AG04450 (cell line): ENCODE data around the gene DGKI. TPM values are rescaled to one million over a fixed set of nuclear protein-coding genes. Genes with fewer than 3 reads are reported as not detected.

Experiments
- CTCF ChIA-PET: fragments of 300-600, 350-600 bp; formaldehyde crosslinking; extraction: SDS; loops from one replicate; lab custom pipeline; 2022; ENCODE audit warnings: antibody characterized with exemption, inconsistent platforms; lab: Charles Lee
- POLR2A ChIA-PET: fragments of 350-600 bp; formaldehyde crosslinking; extraction: SDS; loops from one replicate; lab custom pipeline; 2021; ENCODE audit warnings: antibody characterized with exemption, inconsistent platforms; lab: Yijun Ruan, JAX
- DNase-seq: peaks from one replicate; pipeline ENCODE4 v3.0.0-alpha.2; 2011; ENCODE audit warnings: low read depth, low spot score
- H3K27ac ChIP-seq: one replicate; pipeline ENCODE4 v1.5.1; 2012; ENCODE audit warnings: low read depth, low read length, control low read depth
- H3K27me3 ChIP-seq: one replicate; pipeline ENCODE4 v1.6.0; 2012; ENCODE audit warnings: low read length; ENCODE audit not compliant: control insufficient read depth, insufficient read depth
- H3K4me3 ChIP-seq: 2 replicates; pipeline ENCODE4 v1.5.1; 2011; ENCODE audit warnings: mild to moderate bottlenecking, low read depth, low read length, control low read depth
- H3K9me3 ChIP-seq: 2 replicates; pipeline ENCODE4 v1.5.1; 2012; ENCODE audit warnings: low read length; ENCODE audit not compliant: control insufficient read depth, insufficient read depth
- polyA plus RNA-seq: library from polyadenylated mRNA; depleted of rRNA; stranded (reverse); fragments of >200 nt; gene quantifications from 2 replicates; pipeline ENCODE4 v1.2.3, GENCODE V29; 2011
- TF ChIP-seq, protein P1 (sequence below): IDR thresholded peaks from 2 replicates; pipeline ENCODE4 v1.5.1; 2011; ENCODE audit warnings: low read depth, low read length, control low read depth, inconsistent platforms

DGKI gene
- polyA plus RNA-seq, 1 experiment = 3.1 TPM

DNA sequence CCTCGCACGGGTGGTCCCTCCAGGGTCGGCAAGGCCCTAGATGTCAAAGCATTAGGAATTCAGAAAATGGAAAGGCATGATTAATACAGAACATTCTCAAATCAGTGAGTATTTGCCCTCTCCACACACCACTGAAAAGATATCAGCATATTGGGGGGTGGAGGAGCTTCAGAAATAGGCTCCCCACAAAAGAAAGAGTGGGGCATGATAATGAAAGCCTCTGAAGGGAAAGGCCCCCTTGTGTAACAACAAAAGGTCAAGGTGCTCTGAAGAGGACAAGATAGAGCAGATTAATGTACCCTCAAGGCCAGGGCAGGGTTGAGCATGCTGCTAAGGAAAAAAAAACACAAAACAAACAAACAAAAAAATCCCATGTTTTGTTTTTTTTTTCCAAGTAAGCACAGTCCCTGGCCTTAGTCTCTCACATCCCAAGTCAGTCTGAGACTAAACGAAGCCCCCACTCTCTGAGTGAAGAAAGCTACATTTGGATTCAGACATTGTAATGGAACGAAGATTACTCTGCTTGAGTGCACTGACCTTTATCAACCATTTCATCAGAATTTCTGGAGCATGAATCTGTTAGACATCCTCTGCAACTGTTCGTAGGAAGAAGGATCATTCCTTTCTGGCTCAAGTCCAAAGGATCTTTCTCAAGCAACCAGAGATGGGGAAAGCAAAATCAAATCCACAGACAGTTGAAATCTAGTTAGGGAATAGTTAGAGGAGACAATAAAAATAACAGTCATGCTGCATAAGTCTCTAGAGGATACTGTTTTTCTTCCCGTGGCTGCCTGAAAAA is 27.4 kb upstream of the DGKI start:
- H3K27ac ChIP-seq = peak overlapping the region; percentile 66
- TF ChIP-seq, protein P1, sequence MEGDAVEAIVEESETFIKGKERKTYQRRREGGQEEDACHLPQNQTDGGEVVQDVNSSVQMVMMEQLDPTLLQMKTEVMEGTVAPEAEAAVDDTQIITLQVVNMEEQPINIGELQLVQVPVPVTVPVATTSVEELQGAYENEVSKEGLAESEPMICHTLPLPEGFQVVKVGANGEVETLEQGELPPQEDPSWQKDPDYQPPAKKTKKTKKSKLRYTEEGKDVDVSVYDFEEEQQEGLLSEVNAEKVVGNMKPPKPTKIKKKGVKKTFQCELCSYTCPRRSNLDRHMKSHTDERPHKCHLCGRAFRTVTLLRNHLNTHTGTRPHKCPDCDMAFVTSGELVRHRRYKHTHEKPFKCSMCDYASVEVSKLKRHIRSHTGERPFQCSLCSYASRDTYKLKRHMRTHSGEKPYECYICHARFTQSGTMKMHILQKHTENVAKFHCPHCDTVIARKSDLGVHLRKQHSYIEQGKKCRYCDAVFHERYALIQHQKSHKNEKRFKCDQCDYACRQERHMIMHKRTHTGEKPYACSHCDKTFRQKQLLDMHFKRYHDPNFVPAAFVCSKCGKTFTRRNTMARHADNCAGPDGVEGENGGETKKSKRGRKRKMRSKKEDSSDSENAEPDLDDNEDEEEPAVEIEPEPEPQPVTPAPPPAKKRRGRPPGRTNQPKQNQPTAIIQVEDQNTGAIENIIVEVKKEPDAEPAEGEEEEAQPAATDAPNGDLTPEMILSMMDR = no peak
- H3K27me3 ChIP-seq = no peaks in the 10 kb centered on the region
- peak; percentile 68 for DNase-seq
- H3K9me3 ChIP-seq = no peaks in the 10 kb centered on the region
- ChIA-PET POLR2A (interaction anchor here (0.6 to 0.8 kb wide), 2 partner anchors 80 to 206 kb away, joined by 3 to 4 read pairs; no protein-coding TSS in a partner anchor), CTCF (interaction anchor here (0.6 to 3.0 kb wide), 3 partner anchors 70 to 218 kb away, joined by 4 to 14 read pairs (median 5); partner anchors contain the start of gene CREB3L2)
- H3K4me3 ChIP-seq = no peak overlapping the region

DNA sequence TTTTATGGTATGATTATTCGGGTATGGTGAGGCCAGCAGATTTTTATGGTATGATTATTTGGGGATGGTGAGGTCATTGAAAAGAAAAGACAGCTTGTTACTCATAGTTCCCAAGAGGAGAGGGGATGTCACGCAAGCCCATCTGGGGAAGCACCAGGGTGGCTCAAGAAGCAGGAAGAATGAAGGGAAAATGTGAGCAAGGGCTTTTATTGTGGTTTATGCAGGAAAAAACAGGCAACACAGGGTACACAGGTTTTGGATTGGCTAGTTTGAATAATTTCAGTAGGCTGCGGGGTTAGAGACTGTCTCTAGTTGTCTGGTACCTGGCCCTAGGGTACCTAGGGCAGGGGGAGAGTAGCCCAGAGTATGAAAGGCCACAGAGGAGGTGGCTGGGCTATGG is 26.8 kb upstream of the DGKI start:
- DNase-seq = no peak
- ChIA-PET CTCF (interaction anchor here (3.0 kb wide), 1 partner anchor 217 kb away, joined by 14 read pairs; no protein-coding TSS in a partner anchor), POLR2A (no interaction called here)
- TF ChIP-seq, protein P1 = no peak
- no peak overlapping the region for H3K4me3 ChIP-seq
- H3K27me3 ChIP-seq = no peaks in the 10 kb centered on the region
- H3K9me3 ChIP-seq = no peaks in the 10 kb centered on the region
- peak overlapping the region; percentile 66 for H3K27ac ChIP-seq

DNA sequence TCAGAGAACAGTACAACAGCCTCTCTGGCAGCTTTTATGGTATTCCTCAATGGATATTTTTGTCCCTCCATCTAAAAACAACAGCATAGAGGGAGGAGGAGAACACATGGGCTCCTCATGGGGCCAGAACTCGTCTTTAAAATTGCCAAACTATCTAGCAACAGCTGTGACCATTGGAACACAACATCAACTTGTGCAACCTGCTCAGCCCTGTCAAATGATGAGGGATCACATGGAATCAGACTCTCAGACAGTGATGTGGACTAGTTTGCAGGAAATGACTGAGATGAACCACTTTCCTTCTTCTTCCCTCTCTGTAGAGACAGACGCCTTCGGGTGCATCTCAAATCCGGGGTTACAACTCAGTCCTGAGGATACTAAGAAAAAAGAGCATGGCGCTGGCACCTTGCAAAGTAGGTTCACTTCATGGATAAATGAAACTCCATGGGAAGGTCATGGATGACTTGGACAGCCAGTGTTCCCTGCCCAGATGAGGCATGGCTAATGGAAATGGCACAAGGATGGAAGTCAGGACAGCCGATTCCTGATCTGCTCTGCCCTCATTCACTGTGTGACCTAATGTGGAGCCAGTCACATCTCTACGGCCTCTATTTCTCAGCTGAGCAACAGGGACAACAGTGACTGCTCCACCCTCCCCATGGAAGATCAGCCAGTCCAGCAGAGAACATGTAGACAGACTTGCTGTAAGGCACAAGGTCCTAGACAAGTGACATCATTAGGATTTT is 24.6 kb upstream of the DGKI start:
- TF ChIP-seq, protein P1 = no peak
- no peak for DNase-seq
- H3K27ac ChIP-seq = peak overlapping the region; percentile 23
- POLR2A ChIA-PET = interaction anchor here (1.4 kb wide), 1 partner anchor 11 kb away, joined by 3 read pairs; no protein-coding TSS in a partner anchor
- H3K4me3 ChIP-seq = no peak overlapping the region
- CTCF ChIA-PET = interaction anchor here (0.8 to 3.6 kb wide), 4 partner anchors 9 to 245 kb away, joined by 3 to 17 read pairs (median 4); no protein-coding TSS in a partner anchor
- no peaks in the 10 kb centered on the region for H3K27me3 ChIP-seq
- H3K9me3 ChIP-seq = no peaks in the 10 kb centered on the region

DNA sequence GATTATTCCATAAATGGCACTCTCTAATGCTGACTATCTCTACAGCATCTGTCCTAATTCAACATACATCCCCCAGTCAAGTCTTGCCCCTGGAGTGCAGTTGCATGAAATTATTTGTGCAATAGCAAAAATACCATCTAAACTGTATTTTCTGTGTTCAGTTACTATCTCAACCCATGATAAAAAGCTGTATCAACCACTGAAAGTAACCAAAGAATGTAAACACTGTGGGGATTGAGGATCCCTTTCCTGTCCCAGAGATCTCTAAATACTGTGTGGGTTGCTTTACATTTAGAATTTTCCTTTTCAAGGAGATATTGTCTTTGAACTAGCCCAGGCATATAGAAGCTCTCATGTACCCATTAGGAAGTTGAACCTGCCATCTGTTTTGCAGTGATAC is 23.9 kb upstream of the DGKI start:
- Histone ChIP-seq H3K9me3 (no peaks in the 10 kb centered on the region), H3K27ac (no peak overlapping the region), H3K4me3 (no peak overlapping the region), H3K27me3 (no peaks in the 10 kb centered on the region)
- CTCF ChIA-PET = interaction anchor here (0.7 to 3.6 kb wide), 5 partner anchors 9 to 244 kb away, joined by 3 to 17 read pairs (median 3); no protein-coding TSS in a partner anchor
- POLR2A ChIA-PET = interaction anchor here (0.8 to 1.4 kb wide), 2 partner anchors 11 to 1002 kb away, joined by 3 read pairs; partner anchors contain the start of gene CHRM2
- no peak for DNase-seq
- TF ChIP-seq, protein P1 = no peak
